DMS79 (cell line): ENCODE measurements around the gene TOPORS.
"Not testable (repeated sequence)": the region's sequence is repeated elsewhere in the genome, so short reads cannot be mapped to it uniquely, and the experiment has no call there.

Source experiments
- DNase-seq: peaks from one replicate; lab custom pipeline; 2025; lab: John Stamatoyannopoulos, UW

The TOPORS gene

DNA sequence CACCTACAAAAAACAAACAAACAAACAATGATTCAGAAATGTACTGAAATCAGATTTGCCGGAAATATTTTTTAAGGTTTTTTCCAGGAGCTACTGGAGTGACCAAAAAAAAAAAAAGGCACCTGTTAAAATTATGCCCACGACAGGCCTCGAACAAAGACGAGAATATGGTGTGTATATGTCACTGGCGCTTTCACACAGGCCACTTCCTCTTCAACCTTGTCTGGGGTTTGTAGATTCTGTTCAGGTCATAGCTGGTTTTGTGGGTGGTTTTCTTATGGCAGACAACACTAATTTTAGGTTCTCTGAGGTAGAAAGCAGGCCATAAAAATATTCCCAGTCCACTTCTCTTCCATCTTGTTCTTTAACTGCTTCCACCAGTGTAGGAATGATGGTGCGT, 13.6 kb upstream of the TOPORS start:
- no peak for DNase-seq

DNA sequence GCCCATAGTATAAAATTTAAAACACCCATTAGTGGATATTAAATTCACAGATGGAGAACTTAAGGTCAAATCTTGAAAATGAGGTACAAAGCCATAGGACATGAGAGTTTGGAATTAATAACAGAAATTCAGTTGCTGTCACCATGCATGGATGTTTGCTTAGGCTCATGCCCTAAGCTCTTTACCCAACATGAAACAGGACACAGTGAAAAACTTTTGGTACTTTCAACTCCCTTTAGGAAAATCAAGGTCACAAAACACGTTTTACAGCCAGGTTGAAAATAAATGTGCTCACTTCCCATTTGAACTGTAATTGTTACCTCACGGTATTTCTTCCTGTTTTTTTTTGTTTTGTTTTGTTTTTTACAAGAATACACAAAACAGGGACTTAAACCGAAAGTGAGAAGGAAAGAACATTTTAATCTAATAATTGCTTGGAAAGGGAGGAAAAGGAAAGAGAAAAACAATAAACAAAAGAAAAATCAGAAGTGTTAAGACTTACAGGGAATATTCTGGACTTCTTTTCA, 6.1 kb upstream of the TOPORS start:
- no peak for DNase-seq

DNA sequence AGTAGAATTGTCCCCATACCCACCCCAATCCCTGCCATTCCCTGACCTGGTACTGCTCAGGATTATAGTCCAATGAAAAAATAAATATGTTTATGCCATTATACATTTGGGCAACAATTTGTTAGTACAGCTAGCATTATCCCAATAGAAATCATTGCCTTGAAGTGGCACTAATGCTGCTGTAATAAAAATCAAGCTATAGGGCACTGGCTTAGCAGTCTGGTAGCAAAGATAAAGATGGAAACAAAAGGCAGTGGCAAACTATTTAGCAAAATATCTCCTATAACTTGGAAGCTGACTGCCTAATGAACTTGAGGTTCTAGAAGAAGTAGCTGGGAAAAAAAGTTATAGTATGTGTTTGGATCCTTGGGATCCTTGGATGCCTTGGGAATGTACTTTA, 2.2 kb upstream of the TOPORS start:
- no peak for DNase-seq

DNA sequence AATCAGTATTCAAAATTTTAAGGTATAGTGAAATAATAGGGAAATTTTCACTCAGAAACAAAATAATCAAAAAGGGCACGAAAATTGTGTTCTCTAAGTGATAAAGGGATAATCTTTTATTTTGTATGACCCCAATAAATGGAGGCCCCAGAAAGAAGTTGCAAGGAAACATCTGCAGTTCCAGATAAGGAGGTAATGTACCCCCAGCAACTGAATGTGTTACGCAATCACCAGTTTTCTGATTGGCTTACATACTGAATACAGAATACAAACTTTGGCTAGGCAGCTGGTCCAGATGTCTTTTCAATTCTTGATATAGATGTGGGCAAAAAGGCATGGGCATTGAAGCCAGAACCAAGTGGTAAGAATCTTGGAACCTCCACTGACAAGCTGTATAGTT, 1.7 kb upstream of the TOPORS start:
- no peak for DNase-seq

DNA sequence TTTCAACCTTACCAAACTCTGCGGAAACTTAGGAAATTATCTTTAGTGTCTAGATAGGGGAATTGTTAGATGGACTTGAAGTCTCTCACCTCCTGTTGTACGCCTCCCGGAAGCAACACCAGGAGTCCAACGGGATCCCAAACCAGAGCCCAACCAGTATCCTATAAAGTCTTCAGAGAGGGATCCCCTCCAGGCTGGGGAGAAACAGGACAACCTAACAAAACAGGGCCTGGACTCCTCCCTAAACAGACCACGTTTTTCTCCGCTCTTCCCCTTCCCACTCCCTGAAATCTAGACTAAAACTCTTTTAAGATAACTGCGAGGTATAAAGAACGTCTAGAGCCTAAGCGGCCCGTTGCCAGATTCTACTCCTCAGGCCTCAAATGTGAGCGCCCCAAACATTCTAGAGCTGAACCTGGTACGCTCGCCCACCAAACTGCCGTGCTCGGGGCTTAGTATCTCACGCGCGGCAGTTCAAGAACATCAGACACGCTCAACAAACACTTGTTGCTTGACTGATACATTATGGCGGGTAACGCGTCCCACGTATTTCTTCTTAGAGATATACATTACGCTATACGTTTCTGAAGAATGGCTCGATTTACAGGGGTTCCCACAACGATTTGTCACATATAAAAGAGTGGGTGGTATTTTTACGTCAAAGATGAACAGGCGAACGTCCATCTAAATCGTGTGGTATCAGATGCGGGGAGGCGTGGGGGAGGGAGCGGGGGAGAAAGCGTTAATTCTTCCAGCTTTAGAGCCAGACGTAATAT, 922 bp downstream of the TOPORS start:
- DNase-seq: peak; percentile 52

DNA sequence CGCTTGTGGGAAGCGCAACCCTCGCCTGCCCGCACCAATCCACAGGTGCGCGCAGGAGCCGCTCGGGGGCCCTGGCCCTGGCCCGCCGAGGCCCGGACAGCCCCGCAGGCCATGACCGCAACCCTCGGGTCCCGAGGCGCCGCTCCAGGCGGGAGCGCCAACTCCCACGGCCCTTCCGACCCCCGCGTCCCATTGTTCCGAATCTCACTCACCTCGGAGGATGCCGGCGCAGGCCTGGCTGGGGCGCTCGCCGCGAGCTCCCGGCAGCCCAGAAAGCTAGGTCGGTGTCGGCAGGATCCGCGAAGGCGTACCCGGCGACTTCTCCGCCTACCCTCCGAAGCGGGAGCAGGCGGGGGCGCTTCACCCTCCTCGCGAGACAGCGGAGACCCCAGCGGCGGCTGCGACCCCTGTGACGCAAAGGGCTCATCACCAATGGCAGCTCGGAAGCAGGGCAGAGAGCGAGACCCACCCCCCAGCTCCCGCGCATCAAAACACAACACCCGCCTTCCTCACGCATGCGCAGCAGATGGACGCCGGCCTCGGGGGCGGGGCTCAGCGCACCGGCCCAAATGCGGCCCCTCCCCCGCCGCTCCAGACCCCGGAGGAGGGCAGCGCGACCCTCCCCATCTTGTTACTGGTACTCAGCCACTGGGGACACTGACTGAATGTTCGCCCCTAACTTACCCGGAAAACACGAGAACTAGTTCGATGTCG, 1.7 kb downstream of the TOPORS start:
- peak; percentile 93 for DNase-seq

DNA sequence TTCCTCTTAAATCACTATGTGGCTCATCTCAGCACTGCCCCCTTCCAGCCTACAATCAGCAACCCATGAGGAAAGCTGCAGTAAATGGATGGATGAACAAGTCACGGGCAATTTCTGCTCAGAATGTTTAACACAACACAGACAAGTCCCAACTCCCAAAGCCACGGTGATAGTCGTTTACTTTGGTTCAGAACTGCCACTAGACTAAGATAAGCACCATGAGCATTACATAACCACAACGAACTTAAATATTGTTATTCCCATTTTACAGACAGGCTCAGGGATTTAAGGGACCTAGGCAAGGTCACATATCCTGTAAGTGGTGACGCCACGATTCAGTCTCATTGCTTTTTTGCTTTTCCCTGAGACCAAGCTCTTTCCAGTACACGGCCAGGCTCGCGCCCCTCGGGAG, 2.2 kb downstream of the TOPORS start:
- DNase-seq: no peak

DNA sequence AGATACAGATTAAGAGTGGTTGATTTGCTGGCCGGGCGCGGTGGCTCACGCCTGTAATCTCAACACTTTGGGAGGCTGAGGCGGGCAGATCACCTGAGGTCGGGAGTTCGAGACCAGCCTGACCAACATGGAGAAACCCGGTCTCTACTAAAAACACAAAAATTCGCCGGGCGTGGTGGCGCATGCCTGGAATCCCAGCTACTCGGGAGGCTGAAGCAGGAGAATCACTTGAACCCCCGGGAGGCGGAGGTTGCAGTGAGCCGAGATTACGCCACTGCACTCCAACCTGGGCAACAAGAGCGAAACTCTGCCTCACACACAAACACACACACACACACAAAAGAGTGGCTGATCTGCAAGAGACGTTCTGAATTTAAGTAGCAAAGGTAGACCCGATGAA, 4.2 kb downstream of the TOPORS start:
- not testable (repeated sequence) for DNase-seq

DNA sequence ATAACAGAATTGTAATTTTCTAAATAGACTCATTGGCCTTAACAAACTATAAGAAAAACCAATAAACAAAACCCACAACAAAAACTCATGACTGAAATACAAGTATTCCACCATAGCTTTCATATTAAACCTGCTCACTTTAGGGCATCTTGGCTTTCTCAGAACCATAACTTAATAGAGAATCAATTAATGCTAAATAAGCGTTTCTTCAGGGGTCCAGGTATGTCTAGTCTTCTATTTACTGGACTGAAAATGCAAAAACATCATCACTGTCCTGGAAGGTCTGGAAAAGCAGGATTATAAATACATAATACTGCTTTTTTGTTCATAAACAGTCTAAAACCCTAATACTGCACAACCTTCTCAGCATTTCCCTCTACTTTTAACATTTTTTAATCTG, 6.5 kb downstream of the TOPORS start:
- no peak for DNase-seq

DNA sequence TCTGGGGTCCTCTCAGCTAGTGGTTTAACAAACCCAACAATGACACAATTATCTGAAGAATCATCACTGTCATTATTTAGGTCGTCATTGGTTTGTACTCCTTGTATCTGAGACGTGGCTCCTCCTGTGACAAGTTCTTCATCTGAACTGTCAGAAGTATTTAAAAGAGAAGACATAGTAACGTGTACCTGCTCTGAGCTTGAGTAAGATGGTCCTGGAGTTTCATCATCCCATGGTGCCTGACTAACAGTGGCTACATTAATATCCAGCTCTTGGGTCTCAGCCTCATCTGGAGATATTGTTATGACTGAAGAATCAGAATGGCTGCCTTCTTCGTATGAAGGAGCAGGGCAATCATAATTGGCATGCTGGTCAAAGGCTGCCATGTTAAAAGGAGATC, 9.3 kb downstream of the TOPORS start:
- DNase-seq: no peak

DNA sequence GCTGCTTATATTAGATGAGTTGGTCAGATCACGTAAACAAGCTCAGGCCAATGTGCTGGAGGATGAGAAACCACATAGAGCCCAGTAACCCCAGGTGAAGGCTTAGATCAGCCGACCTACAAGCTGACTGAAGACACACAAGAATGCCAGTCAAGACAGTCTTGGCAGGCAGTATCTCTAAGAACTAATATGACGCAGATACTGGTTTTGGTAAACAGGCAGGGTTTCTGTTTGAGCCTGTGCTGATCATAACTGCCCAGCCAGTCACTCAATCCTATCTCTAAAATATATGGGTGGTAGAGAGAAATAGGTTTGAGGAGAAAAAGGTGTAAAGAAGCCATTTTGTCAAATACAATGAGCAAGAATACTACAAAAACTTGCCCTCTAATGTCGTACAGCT, 18.6 kb downstream of the TOPORS start:
- DNase-seq: no peak

DNA sequence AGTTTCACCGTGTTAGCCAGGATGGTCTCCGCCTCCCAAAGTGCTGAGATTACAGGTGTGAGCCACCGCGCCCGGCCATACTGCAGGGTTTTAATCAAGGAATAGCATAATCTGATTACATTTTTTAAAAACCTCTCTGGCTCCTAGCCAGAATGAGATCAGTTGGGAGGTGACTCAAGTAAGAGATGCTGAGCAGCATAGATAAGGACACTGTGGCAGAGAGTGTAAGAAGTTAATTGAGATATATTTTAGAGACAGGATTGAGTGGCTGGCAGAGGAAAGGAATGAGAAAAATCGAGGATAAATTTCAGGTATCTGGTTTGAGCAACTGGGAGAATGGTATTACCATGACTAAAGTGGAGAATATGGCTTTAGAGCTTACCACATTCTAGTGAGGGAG, 19.1 kb downstream of the TOPORS start:
- DNase-seq: no peak

DNA sequence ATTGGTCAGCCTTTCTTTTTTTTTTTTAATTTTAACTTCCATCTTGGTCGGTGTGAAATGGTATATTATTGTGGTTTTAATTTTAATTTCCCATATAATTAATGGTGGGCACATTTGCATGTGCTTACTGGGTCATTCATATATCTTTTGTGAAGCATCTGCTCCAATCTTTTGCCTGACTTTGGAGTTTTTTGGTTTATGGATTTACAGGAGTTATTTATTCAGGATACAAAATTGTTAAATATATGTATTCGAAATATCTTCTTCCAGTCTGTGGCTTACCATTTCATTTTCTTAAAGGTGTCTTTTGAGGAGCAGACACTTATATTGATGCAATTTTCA, 25.7 kb downstream of the TOPORS start:
- DNase-seq: no peak

DNA sequence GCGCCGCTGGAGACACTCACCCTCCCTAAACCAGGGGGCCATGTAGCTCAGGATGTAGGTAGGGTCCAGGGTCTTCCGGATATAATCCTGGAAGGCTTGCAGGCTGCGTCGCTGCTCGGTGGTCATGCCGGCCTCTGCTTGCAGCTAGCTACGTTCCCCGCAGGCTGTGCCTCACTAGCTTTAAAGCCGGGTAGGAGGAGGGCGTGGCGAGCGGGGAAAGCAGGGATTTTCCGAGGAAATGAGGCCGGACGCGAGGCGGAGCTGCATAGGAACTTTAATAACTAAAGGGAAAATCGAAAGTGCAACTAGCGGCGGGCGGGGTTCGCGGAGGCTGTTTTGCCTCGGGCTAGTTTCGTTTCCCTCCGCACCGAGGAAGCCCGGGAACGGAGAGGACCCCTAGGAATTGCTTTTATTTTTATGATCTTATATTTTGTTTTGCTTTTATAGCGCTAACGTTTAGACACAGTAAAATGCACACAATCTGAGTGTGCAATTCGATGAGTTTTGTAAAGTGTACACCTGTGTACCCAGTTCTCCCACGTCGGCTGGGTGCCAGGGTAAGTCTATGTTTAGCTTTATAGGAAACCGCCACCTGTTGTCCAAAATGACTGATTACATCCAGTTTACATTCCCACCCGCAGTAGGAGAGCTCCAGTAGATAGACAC, 26.2 kb downstream of the TOPORS start, which contains the start of gene RIGI:
Gene RIGI, minus strand, starts transcription at position 156 of the 666 bp plus-strand sequence. Its CDS starts 30 bp downstream, at position 126.
- peak; percentile 87 for DNase-seq

DNA sequence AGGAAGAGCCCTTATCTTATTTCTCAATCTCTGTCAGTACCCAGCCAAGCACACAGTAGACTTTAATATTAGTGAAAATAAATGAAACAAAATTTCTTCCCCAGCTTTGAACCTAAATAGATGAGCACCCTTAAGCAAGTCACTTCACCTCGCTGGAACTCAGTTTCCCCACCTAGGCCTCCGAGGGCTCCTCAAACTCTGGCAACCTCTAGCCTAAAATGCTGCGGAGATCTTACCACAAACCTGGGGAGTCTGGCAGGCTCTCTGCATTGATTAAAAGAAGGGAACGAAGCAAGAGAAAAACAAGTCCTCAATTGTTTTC, 26.7 kb downstream of the TOPORS start:
- no peak for DNase-seq

DNA sequence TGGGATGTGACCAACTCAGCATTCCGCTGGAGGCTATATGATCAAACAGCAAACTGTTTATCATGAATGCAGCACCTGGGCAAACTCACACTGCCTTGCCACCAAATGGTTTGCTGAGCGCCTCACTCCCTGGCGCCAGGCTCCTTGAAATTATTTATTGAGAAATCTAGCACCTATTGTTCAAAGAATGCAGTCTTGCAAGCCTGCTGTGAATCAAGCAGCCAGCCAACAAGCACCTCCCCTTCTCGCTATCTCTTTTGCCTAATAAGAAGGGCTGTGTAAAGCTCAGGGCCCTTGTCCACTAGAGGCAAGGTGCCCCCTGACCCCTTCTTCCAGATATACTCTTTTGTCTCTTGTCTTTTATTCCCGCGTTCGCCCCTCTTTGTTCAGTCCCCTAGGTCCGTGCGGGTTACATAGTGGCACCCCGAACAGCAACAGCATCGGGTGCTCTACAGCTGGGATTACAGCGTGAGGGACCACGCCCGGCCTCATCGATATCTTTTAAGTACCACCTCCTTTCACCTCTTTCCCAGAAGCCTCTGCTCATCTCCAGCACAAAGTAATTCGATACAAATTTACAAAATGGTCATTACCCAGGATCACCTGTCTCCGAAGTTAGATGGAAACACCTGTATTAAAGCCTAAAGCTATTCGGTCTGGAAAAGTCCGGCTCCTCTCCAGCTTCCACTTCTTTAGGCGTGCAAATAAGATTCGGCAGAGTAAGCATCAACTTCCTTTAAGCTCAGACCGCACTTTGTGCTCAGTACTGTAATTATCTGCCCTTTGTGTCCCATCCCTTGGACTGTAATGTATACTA, 27.3 kb downstream of the TOPORS start:
- DNase-seq: peak; percentile 59

DNA sequence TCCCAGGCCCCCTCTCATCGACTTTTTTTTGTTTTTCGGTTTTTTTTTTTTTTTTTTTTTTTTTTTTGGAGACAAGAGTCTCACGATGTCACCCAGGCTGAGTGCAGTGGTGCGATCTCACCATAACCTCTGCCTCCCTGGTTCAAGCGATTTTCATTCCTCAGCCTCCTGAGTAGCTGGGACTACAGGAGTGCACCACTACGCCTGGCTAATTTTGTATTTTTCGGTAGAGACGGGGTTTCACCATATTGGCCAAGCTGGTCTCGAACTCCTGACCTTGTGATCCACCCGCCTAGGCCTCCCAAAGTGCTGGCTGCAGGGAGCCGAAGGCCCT, 27.9 kb downstream of the TOPORS start:
- not testable (repeated sequence) for DNase-seq

DNA sequence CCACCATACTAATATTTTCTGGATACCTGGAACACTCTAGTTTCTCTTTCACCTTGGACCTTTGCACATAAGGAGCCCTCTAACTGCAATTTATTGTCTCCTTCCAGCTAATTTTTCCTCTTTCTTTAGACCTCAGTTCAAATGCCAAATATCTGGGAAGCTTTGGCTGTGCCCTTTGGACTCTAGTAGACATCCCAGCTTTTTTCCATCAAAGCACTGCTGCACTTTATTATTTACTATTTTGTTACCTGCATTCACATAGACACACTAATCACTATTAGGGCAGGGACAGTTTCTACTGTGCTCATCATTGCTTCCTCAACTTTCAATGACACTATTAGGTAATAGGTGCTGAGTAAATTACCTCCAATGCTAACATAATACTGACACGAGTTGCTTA, 28.5 kb downstream of the TOPORS start:
- no peak for DNase-seq

DNA sequence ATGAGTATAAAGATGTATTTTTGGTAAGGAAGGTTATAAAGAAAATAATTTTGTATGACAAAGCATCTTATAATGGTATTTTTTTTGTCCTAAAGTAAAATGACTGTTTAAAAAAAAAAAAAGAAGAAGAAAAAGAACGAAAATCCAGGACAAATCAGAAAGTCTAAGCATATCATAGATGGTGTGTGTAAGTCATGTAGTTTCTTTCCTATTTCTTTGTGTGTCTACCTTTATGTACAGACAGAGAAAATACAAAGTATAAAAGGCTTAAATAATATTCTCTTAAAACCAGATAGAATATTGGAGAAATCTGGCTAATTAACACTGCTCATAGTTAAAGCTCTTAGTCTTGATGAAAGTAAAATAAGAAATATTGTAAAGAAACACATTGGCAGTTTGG, 34.1 kb downstream of the TOPORS start:
- no peak for DNase-seq

DNA sequence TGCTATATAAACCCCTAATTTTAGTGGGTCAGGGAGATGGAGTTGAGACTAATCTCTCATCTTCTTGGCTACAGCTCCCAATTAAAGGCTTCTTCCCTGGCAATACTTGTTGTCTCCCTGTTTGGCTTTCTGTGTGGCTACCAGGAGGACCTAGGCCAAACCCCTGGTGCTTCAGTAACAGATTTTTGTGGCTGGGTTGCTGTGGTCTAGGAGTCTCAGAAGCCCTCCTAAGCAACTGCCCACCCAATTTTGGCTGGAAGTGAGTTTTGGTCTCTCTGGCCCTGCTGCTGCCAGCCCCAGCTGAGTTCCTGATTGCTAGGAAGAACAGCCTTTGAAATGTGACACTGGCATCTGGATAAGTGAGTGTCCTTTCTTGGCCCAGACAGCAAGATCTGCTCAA, 36.1 kb downstream of the TOPORS start:
- no peak for DNase-seq

DNA sequence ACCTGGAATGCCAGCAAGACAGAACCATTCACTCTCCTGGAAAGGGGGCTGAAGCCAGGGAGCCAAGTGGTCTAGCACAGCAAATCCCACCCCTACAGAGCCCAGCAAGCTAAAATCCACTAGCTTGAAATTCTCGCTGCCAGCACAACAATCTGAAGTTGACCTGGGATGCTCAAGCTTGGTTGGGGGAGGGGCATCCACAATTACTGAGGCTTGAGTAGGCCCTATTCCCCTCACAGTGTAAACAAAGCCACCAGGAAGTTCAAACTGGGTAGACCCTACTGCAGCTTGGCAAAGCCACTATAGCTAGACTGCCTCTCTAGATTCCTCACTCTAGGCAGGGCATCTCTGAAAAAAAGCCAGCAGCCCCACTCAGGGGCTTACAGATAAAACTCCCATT, 43.7 kb downstream of the TOPORS start:
- no peak for DNase-seq

DNA sequence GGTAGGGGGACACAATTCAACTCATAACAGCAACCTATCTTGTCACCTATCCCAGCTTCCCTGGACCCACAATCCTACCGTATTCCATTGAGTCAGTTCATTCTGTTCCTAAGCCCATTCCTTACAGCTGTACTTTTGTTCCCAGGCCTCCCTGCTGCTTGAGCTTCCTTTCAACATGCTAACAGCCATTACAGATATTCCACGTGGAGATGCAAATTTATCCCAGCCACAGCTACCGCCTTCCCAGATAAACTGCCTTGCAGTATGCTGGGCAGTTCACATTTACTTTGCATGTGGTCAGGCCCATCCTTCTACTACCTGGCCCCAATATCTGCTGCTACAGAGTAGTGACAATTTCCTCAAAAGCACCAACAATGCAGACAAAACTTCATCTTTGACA, 49.4 kb downstream of the TOPORS start:
- no peak for DNase-seq
